C4-2B (cell line): ENCODE results near the gene WDTC1.

Experiments used
- CTCF ChIP-seq: fragments of 450-650 bp; conservative IDR thresholded peaks from 2 replicates; pipeline ENCODE4 v1.5.1; 2017; ENCODE audit warnings: mild to moderate bottlenecking
- ZFX ChIP-seq: fragments of 450-650 bp; IDR thresholded peaks from 2 replicates; pipeline ENCODE4 v1.6.1; 2017

GRCh38 chr1:27257155-27257554, 22.7 kb downstream of the WDTC1 start:
- no peak for TF ChIP-seq CTCF
- TF ChIP-seq ZFX = no peak
